NT2/D1 (cell line): ENCODE measurements around the gene MYO3B.

Experiments
- SUZ12 ChIP-seq: IDR thresholded peaks from 2 replicates; pipeline ENCODE4 v1.6.1; 2011; ENCODE audit not compliant: insufficient read length, insufficient read depth; ENCODE audit errors: extremely low read depth
- YY1 ChIP-seq: IDR thresholded peaks from 2 replicates; pipeline ENCODE4 v1.6.1; 2011; ENCODE audit not compliant: insufficient read length, insufficient read depth
- ZNF274 ChIP-seq: IDR thresholded peaks from 2 replicates; pipeline ENCODE4 v1.6.1; 2011; ENCODE audit warnings: mild to moderate bottlenecking, low read depth, low read length

DNA sequence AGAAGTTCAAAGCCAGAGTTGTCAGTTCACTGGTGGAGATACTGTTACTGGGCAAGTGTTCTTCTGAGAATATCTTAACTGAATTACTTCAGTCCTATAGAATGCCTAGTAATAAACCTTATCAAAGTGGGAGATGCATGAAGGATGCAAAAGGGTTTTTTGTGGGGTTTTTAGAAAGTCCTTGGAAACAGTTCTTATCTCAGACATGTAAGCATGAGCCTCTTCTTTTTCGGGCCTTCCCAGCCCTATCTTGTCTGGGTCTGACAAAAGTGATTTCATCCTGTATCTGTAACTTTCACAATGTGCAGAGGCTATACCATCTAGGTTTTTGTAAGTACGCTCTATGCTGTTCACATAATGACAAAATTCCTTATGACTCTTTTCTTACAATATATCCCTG lies 255.5 kb downstream of the MYO3B start:
- TF ChIP-seq YY1: no peak
- no peak for TF ChIP-seq ZNF274
- no peak for TF ChIP-seq SUZ12
